ENCODE data around the gene FOCAD. TPM values are rescaled to one million over a fixed set of nuclear protein-coding genes. Genes with fewer than 3 reads are reported as not detected.

The FOCAD gene
- total RNA-seq, 1 donor from 2014 or later: 25.5 TPM

DNA sequence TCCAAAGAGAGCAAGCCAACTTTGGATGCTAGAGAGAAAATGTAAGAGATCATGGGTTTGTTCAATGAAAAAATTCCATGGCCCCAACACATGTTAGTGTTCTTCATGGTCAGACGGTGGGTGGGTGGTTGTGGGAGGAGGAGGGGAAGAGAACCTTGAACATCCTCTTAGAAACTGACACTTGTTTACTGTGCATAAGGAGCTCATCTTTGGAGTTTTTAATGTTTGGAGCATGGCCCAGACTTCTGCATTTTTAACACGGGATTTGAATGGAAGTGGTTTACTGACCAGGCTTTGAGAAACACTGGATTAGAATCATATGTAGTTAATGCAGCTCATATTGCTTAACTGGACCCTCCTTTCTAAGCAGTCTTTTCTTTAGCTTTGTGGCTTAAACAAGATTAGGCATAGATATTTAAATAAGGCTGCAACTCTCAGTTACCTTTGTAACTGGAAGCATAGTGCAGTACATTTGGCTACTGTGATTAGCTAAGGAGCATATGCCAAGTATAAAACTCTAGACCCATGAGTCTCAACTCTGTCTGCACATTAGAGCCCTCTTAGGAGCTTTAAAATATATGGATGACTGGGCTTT lies 60.1 kb downstream of the FOCAD start:
- Histone ChIP-seq H3K4me1 (no peaks in the 10 kb centered on the region), H3K27ac (no peak overlapping the region), H3K9me3 (no peaks in the 10 kb centered on the region), H3K4me3 (no peak overlapping the region), H3K36me3 (no peaks in the 10 kb centered on the region), H3K27me3 (no peaks in the 10 kb centered on the region)
- no peak for ATAC-seq
- TF ChIP-seq, protein P1, sequence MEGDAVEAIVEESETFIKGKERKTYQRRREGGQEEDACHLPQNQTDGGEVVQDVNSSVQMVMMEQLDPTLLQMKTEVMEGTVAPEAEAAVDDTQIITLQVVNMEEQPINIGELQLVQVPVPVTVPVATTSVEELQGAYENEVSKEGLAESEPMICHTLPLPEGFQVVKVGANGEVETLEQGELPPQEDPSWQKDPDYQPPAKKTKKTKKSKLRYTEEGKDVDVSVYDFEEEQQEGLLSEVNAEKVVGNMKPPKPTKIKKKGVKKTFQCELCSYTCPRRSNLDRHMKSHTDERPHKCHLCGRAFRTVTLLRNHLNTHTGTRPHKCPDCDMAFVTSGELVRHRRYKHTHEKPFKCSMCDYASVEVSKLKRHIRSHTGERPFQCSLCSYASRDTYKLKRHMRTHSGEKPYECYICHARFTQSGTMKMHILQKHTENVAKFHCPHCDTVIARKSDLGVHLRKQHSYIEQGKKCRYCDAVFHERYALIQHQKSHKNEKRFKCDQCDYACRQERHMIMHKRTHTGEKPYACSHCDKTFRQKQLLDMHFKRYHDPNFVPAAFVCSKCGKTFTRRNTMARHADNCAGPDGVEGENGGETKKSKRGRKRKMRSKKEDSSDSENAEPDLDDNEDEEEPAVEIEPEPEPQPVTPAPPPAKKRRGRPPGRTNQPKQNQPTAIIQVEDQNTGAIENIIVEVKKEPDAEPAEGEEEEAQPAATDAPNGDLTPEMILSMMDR (IDR thresholded peaks at IDR 0.05): no peak
- intact Hi-C loops (cut with DNase I): no loop called here
- no peak for DNase-seq

DNA sequence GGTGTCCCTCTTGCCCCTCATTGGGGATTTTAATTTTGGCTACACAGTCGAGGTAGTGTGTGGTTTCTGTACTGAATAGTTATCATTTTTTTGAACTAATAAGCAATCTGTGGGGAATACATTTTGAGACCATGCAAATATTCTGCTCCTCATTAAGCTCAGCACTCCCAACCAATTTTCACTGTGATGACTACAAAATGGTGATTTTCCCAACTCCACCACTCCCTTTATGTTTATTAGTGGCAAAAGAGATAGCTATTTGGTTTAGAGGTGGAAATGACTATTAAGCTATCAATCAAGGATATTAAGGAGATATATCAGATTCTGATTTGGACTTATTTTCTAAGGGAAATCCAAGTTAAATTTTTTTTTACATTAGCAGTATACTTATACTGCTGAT lies 62.9 kb downstream of the FOCAD start:
- Histone ChIP-seq H3K4me3 (no peak overlapping the region), H3K27me3 (no peaks in the 10 kb centered on the region), H3K4me1 (no peaks in the 10 kb centered on the region), H3K36me3 (no peaks in the 10 kb centered on the region), H3K9me3 (no peaks in the 10 kb centered on the region), H3K27ac (no peak overlapping the region)
- TF ChIP-seq, protein P1 (IDR thresholded peaks at IDR 0.05): no peak
- ATAC-seq (no peak), DNase-seq (no peak)
- intact Hi-C loops (cut with DNase I): no loop called here

DNA sequence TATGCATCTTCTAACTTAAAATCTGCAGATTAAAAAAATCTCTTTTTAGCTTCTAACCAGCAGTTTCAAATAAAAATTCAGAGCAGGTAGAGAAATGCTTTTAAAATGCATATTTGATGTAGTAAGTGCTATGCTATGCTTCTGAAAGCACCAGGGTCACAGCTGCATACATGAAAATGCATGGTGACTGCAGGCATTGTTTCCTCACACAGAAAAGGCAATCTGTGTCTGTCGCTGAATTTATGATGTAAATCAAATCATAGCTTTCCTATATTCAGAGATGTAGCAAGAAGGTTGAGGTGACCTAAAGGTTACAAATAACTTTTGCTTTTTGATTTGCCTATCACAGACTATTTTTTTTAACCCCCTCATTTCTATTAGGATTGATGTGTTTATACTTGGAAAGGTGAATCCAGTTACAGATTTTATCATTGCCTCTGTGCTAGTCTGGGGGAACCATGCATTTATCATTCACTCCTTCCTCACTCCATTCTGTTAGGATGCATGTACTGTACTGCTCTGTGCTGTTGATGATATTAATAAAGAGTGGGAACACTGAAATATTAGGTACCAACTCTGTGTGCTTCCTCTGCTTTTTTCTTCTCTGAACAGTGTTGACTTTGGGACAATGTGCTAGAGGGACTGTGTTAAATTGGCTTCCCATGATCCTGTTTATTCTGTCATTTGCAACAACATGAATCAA lies 65.6 kb downstream of the FOCAD start:
- ATAC-seq: no peak
- DNase-seq: no peak

DNA sequence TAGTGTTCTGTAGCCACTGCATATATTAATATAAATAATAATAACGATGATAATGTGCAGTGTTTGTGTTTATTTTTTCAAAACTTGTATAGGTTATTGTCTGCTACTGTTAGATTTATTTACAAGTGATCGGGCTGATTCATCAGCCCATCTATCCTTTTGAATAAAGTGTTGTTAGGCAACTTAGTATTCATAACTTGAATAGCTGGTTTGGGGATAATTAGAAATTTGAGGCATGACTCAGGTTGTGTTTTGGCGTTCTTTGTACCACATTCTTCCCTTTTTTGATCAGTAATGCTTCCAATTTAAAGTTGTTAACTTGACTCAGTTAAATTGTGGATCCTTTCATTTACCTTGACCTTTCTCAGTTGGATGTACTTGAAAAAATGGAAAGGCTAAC lies 69.7 kb downstream of the FOCAD start:
- no peak for ATAC-seq

More for the DNA sequence above, 65.6 kb downstream of the FOCAD start:
- intact Hi-C loops (cut with DNase I): no loop called here
- Histone ChIP-seq H3K4me3 (no peak overlapping the region), H3K9me3 (no peaks in the 10 kb centered on the region), H3K36me3 (no peaks in the 10 kb centered on the region), H3K27me3 (no peaks in the 10 kb centered on the region), H3K27ac (no peak overlapping the region), H3K4me1 (no peaks in the 10 kb centered on the region)
- TF ChIP-seq, protein P1 (IDR thresholded peaks at IDR 0.05): no peak

DNA sequence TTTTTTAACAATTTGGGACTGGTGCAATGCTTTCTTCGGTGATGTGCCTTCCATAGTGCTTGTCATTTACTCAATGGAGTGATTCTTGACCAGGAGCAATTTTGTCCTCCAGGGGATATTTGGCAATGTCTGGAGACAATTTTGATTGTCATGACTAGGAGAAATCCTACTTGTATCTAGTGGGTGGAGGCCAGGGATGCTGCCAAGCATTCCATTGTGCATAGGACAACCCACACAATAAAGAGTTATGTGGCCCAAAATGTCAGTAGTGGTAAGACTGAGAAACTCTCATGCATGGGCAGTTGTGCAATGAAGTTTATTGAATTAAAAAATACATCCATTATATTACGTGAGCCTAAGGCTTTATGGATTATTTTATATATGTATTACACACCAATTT lies 70.5 kb downstream of the FOCAD start:
- Histone ChIP-seq H3K9me3 (no peaks in the 10 kb centered on the region), H3K27ac (no peak overlapping the region), H3K27me3 (no peaks in the 10 kb centered on the region), H3K4me1 (no peaks in the 10 kb centered on the region), H3K4me3 (no peak overlapping the region), H3K36me3 (no peaks in the 10 kb centered on the region)
- ATAC-seq: no peak
- TF ChIP-seq, protein P1 (IDR thresholded peaks at IDR 0.05): no peak
- intact Hi-C loops (cut with DNase I): no loop called here
- DNase-seq: no peak

More for the DNA sequence above, 69.7 kb downstream of the FOCAD start:
- H3K4me3 ChIP-seq: no peak overlapping the region
- no peaks in the 10 kb centered on the region for H3K4me1 ChIP-seq
- TF ChIP-seq, protein P1 (IDR thresholded peaks at IDR 0.05): no peak
- no peaks in the 10 kb centered on the region for H3K36me3 ChIP-seq
- no peaks in the 10 kb centered on the region for H3K27me3 ChIP-seq
- no peaks in the 10 kb centered on the region for H3K9me3 ChIP-seq
- no peak overlapping the region for H3K27ac ChIP-seq
- intact Hi-C loops (cut with DNase I): no loop called here
- DNase-seq: no peak

All from upper lobe of right lung (tissue), 1 donor.